GM23338 (cell line): ENCODE data around the gene DVL2. TPM values are rescaled to one million over a fixed set of nuclear protein-coding genes. Genes with fewer than 3 reads are reported as not detected.
A peak's percentile ranks its signal among the peaks of the same experiment; 100 is the strongest.

ENCODE experiments used
- ATAC-seq: fragments of 200-7000 bp; cut with Tn5 transposase; 3 replicates; pipeline ENCODE4 v1.9.1; 2020
- DNase-seq: peaks from one replicate; pipeline ENCODE4 v3.0.0-alpha.2; 2015; ENCODE audit warnings: low spot score
- H2AFZ ChIP-seq: fragments of 200-600 bp; sonication (generic); 2 replicates; pipeline ENCODE4 v1.8.0; 2016; ENCODE audit warnings: antibody characterized with exemption, mild to moderate bottlenecking, moderate library complexity
- H3F3A ChIP-seq: fragments of 200-600 bp; sonication (generic); replicated peaks from 2 replicates; pipeline ENCODE4 v1.8.0; 2017; ENCODE audit warnings: antibody characterized with exemption, mixed run types, low read depth
- H3K27ac ChIP-seq: fragments of 200-600 bp; sonication (generic); 2 replicates; pipeline ENCODE4 v1.6.1; 2016; ENCODE audit warnings: low read depth
- H3K27me3 ChIP-seq: fragments of 200-600 bp; sonication (generic); 2 replicates; pipeline ENCODE4 v1.8.0; 2016; ENCODE audit warnings: mild to moderate bottlenecking, mixed run types, moderate library complexity; ENCODE audit not compliant: insufficient read depth
- H3K36me3 ChIP-seq: fragments of 200-600 bp; sonication (generic); 2 replicates; pipeline ENCODE4 v1.8.0; 2016; ENCODE audit warnings: mild to moderate bottlenecking; ENCODE audit not compliant: insufficient read depth
- H3K4me1 ChIP-seq: fragments of 200-600 bp; sonication (generic); 2 replicates; pipeline ENCODE4 v1.8.0; 2016; ENCODE audit warnings: mild to moderate bottlenecking, moderate library complexity; ENCODE audit not compliant: insufficient read depth
- H3K4me2 ChIP-seq: fragments of 200-600 bp; sonication (generic); 2 replicates; pipeline ENCODE4 v1.7.1; 2017; ENCODE audit warnings: mixed run types
- H3K4me3 ChIP-seq: fragments of 200-600 bp; sonication (generic); 2 replicates; pipeline ENCODE4 v1.6.1; 2016; ENCODE audit warnings: mixed run types
- H3K79me2 ChIP-seq: fragments of 200-600 bp; sonication (generic); replicated peaks from 2 replicates; pipeline ENCODE4 v1.8.0; 2017; ENCODE audit warnings: mild to moderate bottlenecking; ENCODE audit not compliant: insufficient read depth
- H3K9me2 ChIP-seq: fragments of 200-600 bp; sonication (generic); 2 replicates; pipeline ENCODE4 v1.8.0; 2017; ENCODE audit not compliant: insufficient read depth
- H4K20me1 ChIP-seq: fragments of 200-600 bp; sonication (generic); replicated peaks from 2 replicates; pipeline ENCODE4 v1.8.0; 2017; ENCODE audit warnings: mild to moderate bottlenecking; ENCODE audit not compliant: insufficient read depth
- H3K27ac Mint-ChIP-seq: 2 replicates; pipeline ENCODE4 v1.8.0; 2020; ENCODE audit warnings: inconsistent platforms, mild to moderate bottlenecking, moderate library complexity, mixed read lengths
- H3K27me3 Mint-ChIP-seq: 3 replicates; pipeline ENCODE4 v1.8.0; 2022; ENCODE audit warnings: low read depth, mild to moderate bottlenecking, moderate library complexity, mixed read lengths, inconsistent platforms; ENCODE audit not compliant: insufficient read depth, poor library complexity
- H3K36me3 Mint-ChIP-seq: 3 replicates; pipeline ENCODE4 v1.8.0; 2021; ENCODE audit warnings: low read depth, mild to moderate bottlenecking, inconsistent platforms, moderate library complexity, mixed read lengths
- H3K4me1 Mint-ChIP-seq: 3 replicates; pipeline ENCODE4 v1.8.0; 2020; ENCODE audit warnings: mild to moderate bottlenecking, inconsistent platforms, mixed read lengths
- H3K4me3 Mint-ChIP-seq: 3 replicates; pipeline ENCODE4 v1.8.0; 2021; ENCODE audit warnings: moderate library complexity, mild to moderate bottlenecking, inconsistent platforms, mixed read lengths
- H3K9me3 Mint-ChIP-seq: 3 replicates; pipeline ENCODE4 v1.8.0; 2020; ENCODE audit warnings: moderate library complexity, mild to moderate bottlenecking, inconsistent platforms, mixed read lengths
- ETS1 ChIP-seq: IDR thresholded peaks from 2 replicates; pipeline ENCODE4 v1.6.1; 2016; ENCODE audit warnings: antibody characterized with exemption
- POLR2AphosphoS5 ChIP-seq: IDR thresholded peaks from 2 replicates; pipeline ENCODE4 v1.6.1; 2016; ENCODE audit warnings: antibody characterized with exemption, low read depth
- ZNF462 ChIP-seq: fragments of 250-450 bp; sonication (Bioruptor Pico); IDR thresholded peaks from 2 replicates; pipeline ENCODE4 v1.5.0; 2020; ENCODE audit warnings: mild to moderate bottlenecking, moderate library complexity
- polyA plus RNA-seq: library from polyadenylated mRNA; unstranded; fragments of >200 nt; fragmentation: Nextera tagmentation; extraction: Ambion mirVana; gene quantifications from 2 replicates; pipeline ENCODE4 v1.2.1, GENCODE V29; 2016
- total RNA-seq: library from RNA; depleted of rRNA; stranded (reverse); fragments of >200 nt; shearing (Covaris generic); gene quantifications from 2 replicates; pipeline ENCODE4 v1.2.3, GENCODE V29; 2014

DVL2 gene
- total and polyA plus RNA-seq, 2 experiments from 2014 or later, result 19.7 to 80.6 TPM

GRCh38 chr17:7215652-7216180 lies 18.6 kb downstream of the DVL2 start:
- H2AFZ ChIP-seq, result no peak overlapping the region
- ATAC-seq (no peak), DNase-seq (peak; percentile 44)
- Mint-ChIP-seq H3K4me1 (peaks cover 57% of the 10 kb centered on the region), H3K9me3 (no peaks in the 10 kb centered on the region; the same call in 2 of the 3 replicates), H3K27ac (peak overlapping the region; percentile 99; the same call in 1 of the 2 replicates), H3K27me3 (peaks cover 42% of the 10 kb centered on the region), H3K4me3 (peak overlapping the region; percentile 70), H3K36me3 (peaks cover 6% of the 10 kb centered on the region)
- H3K4me2 ChIP-seq, result peak overlapping the region; percentile 95
- H3K27ac ChIP-seq, result peak overlapping the region; percentile 88
- no peak for TF ChIP-seq ZNF462
- TF ChIP-seq POLR2AphosphoS5, result peak; percentile 49
- H3K4me3 ChIP-seq, result peak overlapping the region; percentile 73
- H3K79me2 ChIP-seq, result peaks cover 33% of the 10 kb centered on the region
- no peaks in the 10 kb centered on the region for H3K9me2 ChIP-seq
- H4K20me1 ChIP-seq, result no peaks in the 10 kb centered on the region; the same call in 1 of the 2 replicates
- H3K36me3 ChIP-seq, result no peaks in the 10 kb centered on the region
- no peaks in the 10 kb centered on the region for H3K27me3 ChIP-seq
- peaks cover 13% of the 10 kb centered on the region for H3F3A ChIP-seq
- H3K4me1 ChIP-seq, result peaks cover 50% of the 10 kb centered on the region

- peaks cover 40% of the 10 kb centered on the region for H3K27me3 Mint-ChIP-seq
- Histone ChIP-seq H3K36me3 (no peaks in the 10 kb centered on the region), H3K79me2 (peaks cover 39% of the 10 kb centered on the region), H2AFZ (no peak overlapping the region), H4K20me1 (no peaks in the 10 kb centered on the region; the same call in 1 of the 2 replicates), H3K9me2 (no peaks in the 10 kb centered on the region), H3F3A (peaks cover 12% of the 10 kb centered on the region), H3K4me2 (peak overlapping the region; percentile 90), H3K27me3 (no peaks in the 10 kb centered on the region), H3K4me3 (peak overlapping the region; percentile 70), H3K4me1 (peaks cover 52% of the 10 kb centered on the region), H3K27ac (peak overlapping the region; percentile 88)
- peaks cover 62% of the 10 kb centered on the region for H3K4me1 Mint-ChIP-seq
- DNase-seq, result peak; percentile 81
- peak overlapping the region; percentile 99 for H3K27ac Mint-ChIP-seq
- ATAC-seq, result peak; percentile 3
- H3K4me3 Mint-ChIP-seq, result peak overlapping the region; percentile 70
- H3K9me3 Mint-ChIP-seq, result no peaks in the 10 kb centered on the region; the same call in 2 of the 3 replicates
- H3K36me3 Mint-ChIP-seq, result peaks cover 3% of the 10 kb centered on the region; the same call in 2 of the 3 replicates
- no peak for TF ChIP-seq POLR2AphosphoS5
- peak; percentile 90 for TF ChIP-seq ETS1
These were observed 19.1 kb downstream of the DVL2 start for GRCh38 chr17:7215136-7215638.
